ENCODE measurements around the gene TMEM92. TPM values are rescaled to one million over a fixed set of nuclear protein-coding genes. Genes with fewer than 3 reads are reported as not detected.

TMEM92 gene
- total and polyA plus RNA-seq, 12 donors: 0.06 to 0.13 TPM; not detected in 10

- WGBS, 4 donors: 50 to 67% (median 53%) methylated on average over 1 of the region's 1 CpG
- H3K36me3 ChIP-seq (replicated peaks in 1 of 2): no peaks in the 10 kb centered on the region
- no peak for DNase-seq
- H3K4me1 ChIP-seq (replicated peaks in 1 of 2): peaks cover 0 to 7% of the 10 kb centered on the region in 2 donors
- H3K27me3 ChIP-seq: peaks cover 4% of the 10 kb centered on the region
- no peak overlapping the region for H3K4me3 ChIP-seq
- no peak for TF ChIP-seq CTCF (IDR thresholded peaks at IDR 0.05)
- no peak for TF ChIP-seq POLR2A (IDR thresholded peaks at IDR 0.05)
- H3K9me3 ChIP-seq (replicated peaks in 1 of 3): no peaks in the 10 kb centered on the region
- intact Hi-C loops (cut with DNase I): no loop called here
- H3K27ac ChIP-seq: no peak overlapping the region
Measured at GRCh38 chr17:50311112-50311460, 36.8 kb downstream of the TMEM92 start.

GRCh38 chr17:50311483-50311882 lies 37.2 kb downstream of the TMEM92 start:
- intact Hi-C loops (cut with DNase I): no loop called here
- 68 to 96% (median 77%) methylated on average over 4 of the region's 4 CpGs for WGBS, 4 donors

GRCh38 chr17:50312308-50312707 lies 38.0 kb downstream of the TMEM92 start:
- H3K4me3 ChIP-seq: no peak overlapping the region
- H3K27ac ChIP-seq: no peak overlapping the region
- intact Hi-C loops (cut with DNase I): no loop called here
- 80 to 82% (median 81%) methylated on average over 5 of the region's 5 CpGs for WGBS, 4 donors
- no peak for TF ChIP-seq POLR2A (IDR thresholded peaks at IDR 0.05)
- TF ChIP-seq CTCF (IDR thresholded peaks at IDR 0.05): no peak
- DNase-seq: no peak
- peaks cover 4% of the 10 kb centered on the region for H3K27me3 ChIP-seq
- H3K9me3 ChIP-seq (replicated peaks in 1 of 3): no peaks in the 10 kb centered on the region
- H3K36me3 ChIP-seq (replicated peaks in 1 of 2): no peaks in the 10 kb centered on the region
- H3K4me1 ChIP-seq (replicated peaks in 1 of 2): peaks cover 0 to 7% of the 10 kb centered on the region in 2 donors

More at GRCh38 chr17:50311483-50311882, 37.2 kb downstream of the TMEM92 start:
- no peak for DNase-seq
- H3K27ac ChIP-seq: no peak overlapping the region
- no peaks in the 10 kb centered on the region for H3K36me3 ChIP-seq (replicated peaks in 1 of 2)
- no peak overlapping the region for H3K4me3 ChIP-seq
- no peaks in the 10 kb centered on the region for H3K9me3 ChIP-seq (replicated peaks in 1 of 3)
- peaks cover 4% of the 10 kb centered on the region for H3K27me3 ChIP-seq
- no peak for TF ChIP-seq POLR2A (IDR thresholded peaks at IDR 0.05)
- no peak for TF ChIP-seq CTCF (IDR thresholded peaks at IDR 0.05)
- peaks cover 0 to 7% of the 10 kb centered on the region in 2 donors for H3K4me1 ChIP-seq (replicated peaks in 1 of 2)

- TF ChIP-seq CTCF (IDR thresholded peaks at IDR 0.05) (no peak), POLR2A (IDR thresholded peaks at IDR 0.05) (no peak)
- no peak for DNase-seq
- intact Hi-C loops (cut with DNase I): no loop called here
- Histone ChIP-seq H3K36me3 (replicated peaks in 1 of 2) (no peaks in the 10 kb centered on the region), H3K27ac (no peak overlapping the region), H3K27me3 (peaks cover 4% of the 10 kb centered on the region), H3K4me1 (replicated peaks in 1 of 2) (peaks cover 0 to 7% of the 10 kb centered on the region in 2 donors), H3K9me3 (replicated peaks in 1 of 3) (no peaks in the 10 kb centered on the region), H3K4me3 (no peak overlapping the region)
- 74 to 84% (median 79%) methylated on average over 6 of the region's 6 CpGs for WGBS, 4 donors
Measured at GRCh38 chr17:50314456-50315011, 40.3 kb downstream of the TMEM92 start.

Measured in adrenal gland (tissue), 12 donors.